BJ (cell line): ENCODE measurements around the gene PID1. TPM values are rescaled to one million over a fixed set of nuclear protein-coding genes. Genes with fewer than 3 reads are reported as not detected.

Experiments used
- CTCF ChIA-PET: fragments of 350-600 bp; formaldehyde crosslinking; extraction: SDS; loops from one replicate; lab custom pipeline; 2021; ENCODE audit warnings: antibody characterized with exemption, inconsistent platforms; lab: Yijun Ruan, JAX
- POLR2A ChIA-PET: fragments of 300-600 bp; sonication (Branson Sonifier 250); formaldehyde crosslinking; extraction: SDS; loops from one replicate; lab custom pipeline; 2021; ENCODE audit warnings: antibody characterized with exemption; lab: Charles Lee
- DNase-seq: peaks from one replicate; pipeline ENCODE4 v3.0.0-alpha.2; 2011; ENCODE audit warnings: low read depth
- H3K27me3 ChIP-seq: 2 replicates; pipeline ENCODE4 v1.6.0; 2011; ENCODE audit warnings: low read length; ENCODE audit not compliant: control insufficient read depth, insufficient read depth
- H3K36me3 ChIP-seq: 2 replicates; pipeline ENCODE4 v1.5.1; 2011; ENCODE audit warnings: low read length; ENCODE audit not compliant: control insufficient read depth, insufficient read depth
- H3K4me3 ChIP-seq: 2 replicates; pipeline ENCODE4 v1.5.1; 2011; ENCODE audit warnings: low read depth, mild to moderate bottlenecking, control low read depth, low read length
- CTCF ChIP-seq: IDR thresholded peaks from 2 replicates; pipeline ENCODE4 v1.5.1; 2011; ENCODE audit warnings: low read depth, mild to moderate bottlenecking, control low read depth, inconsistent platforms, low read length, moderate library complexity; ENCODE audit not compliant: insufficient read depth
- polyA plus RNA-seq: library from polyadenylated mRNA; depleted of rRNA; stranded (reverse); fragments of >200 nt; gene quantifications from 2 replicates; pipeline ENCODE4 v1.2.3, GENCODE V29; 2011

Gene PID1
- polyA plus RNA-seq, 1 experiment = 8.8 TPM

- no peak for TF ChIP-seq CTCF
- Histone ChIP-seq H3K4me3 (no peak overlapping the region), H3K27me3 (no peaks in the 10 kb centered on the region), H3K36me3 (no peaks in the 10 kb centered on the region)
- POLR2A ChIA-PET = no interaction called here
- CTCF ChIA-PET = no interaction called here
- DNase-seq = no peak
These were observed 5.4 kb downstream of the PID1 start for GRCh38 chr2:229265727-229266126.

- no peak for DNase-seq
- Histone ChIP-seq H3K36me3 (no peaks in the 10 kb centered on the region), H3K4me3 (no peak overlapping the region), H3K27me3 (no peaks in the 10 kb centered on the region)
- ChIA-PET CTCF (interaction anchor here (2.6 kb wide), 1 partner anchor 12 kb away, joined by 8 read pairs; no protein-coding TSS in a partner anchor), POLR2A (no interaction called here)
- TF ChIP-seq CTCF = no peak
These were observed 9.5 kb downstream of the PID1 start for GRCh38 chr2:229261599-229261998.

- Histone ChIP-seq H3K27me3 (no peaks in the 10 kb centered on the region), H3K36me3 (no peaks in the 10 kb centered on the region), H3K4me3 (no peak overlapping the region)
- POLR2A ChIA-PET = no interaction called here
- no peak for TF ChIP-seq CTCF
- CTCF ChIA-PET = interaction anchor here (2.6 kb wide), 1 partner anchor 13 kb away, joined by 8 read pairs; no protein-coding TSS in a partner anchor
- DNase-seq = no peak
These were observed 10.0 kb downstream of the PID1 start for GRCh38 chr2:229261076-229261475.

GRCh38 chr2:229257985-229258384, 13.1 kb downstream of the PID1 start:
- no peak for DNase-seq
- Histone ChIP-seq H3K36me3 (no peaks in the 10 kb centered on the region), H3K27me3 (no peaks in the 10 kb centered on the region), H3K4me3 (no peak overlapping the region)
- ChIA-PET POLR2A (no interaction called here), CTCF (no interaction called here)
- no peak for TF ChIP-seq CTCF

GRCh38 chr2:229256376-229256775, 14.7 kb downstream of the PID1 start:
- no peak for TF ChIP-seq CTCF
- H3K4me3 ChIP-seq = no peak overlapping the region
- no peak for DNase-seq
- H3K27me3 ChIP-seq = no peaks in the 10 kb centered on the region
- H3K36me3 ChIP-seq = no peaks in the 10 kb centered on the region
- CTCF ChIA-PET = interaction anchor here (1.1 to 1.4 kb wide), 2 partner anchors 11 to 17 kb away, joined by 3 to 5 read pairs; no protein-coding TSS in a partner anchor
- POLR2A ChIA-PET = no interaction called here
